D721Med (cell line): Measurements from ENCODE around the gene GNAL.

Experiments
- DNase-seq: peaks from one replicate; pipeline ENCODE4 v3.0.0; 2011; ENCODE audit warnings: low spot score; ENCODE audit not compliant: insufficient read length
- FAIRE-seq: peaks from 2 replicates; lab custom pipeline; 2011; peaks lifted over from hg19 to GRCh38; lab: Jason Lieb, UNC
- CTCF ChIP-seq: IDR thresholded peaks from 2 replicates; pipeline ENCODE4 v1.5.1; 2012; ENCODE audit warnings: mild to moderate bottlenecking, control low read depth; ENCODE audit not compliant: insufficient read depth; ENCODE audit errors: missing control alignments

GNAL gene

GRCh38 chr18:11801573-11801972, 112.5 kb downstream of the GNAL start:
- DNase-seq: no peak
- no peak for FAIRE-seq
- TF ChIP-seq CTCF: no peak

- FAIRE-seq: no peak
- no peak for DNase-seq
- TF ChIP-seq CTCF: no peak
Observed at GRCh38 chr18:11802158-11802557, 113.1 kb downstream of the GNAL start.

- no peak for TF ChIP-seq CTCF
- FAIRE-seq (no peak), DNase-seq (no peak)
Observed at GRCh38 chr18:11802586-11802985, 113.5 kb downstream of the GNAL start.

- DNase-seq (no peak), FAIRE-seq (no peak)
- no peak for TF ChIP-seq CTCF
Observed at GRCh38 chr18:11807233-11807632, 118.2 kb downstream of the GNAL start.

- FAIRE-seq (no peak), DNase-seq (no peak)
- TF ChIP-seq CTCF: no peak
Observed at GRCh38 chr18:11808001-11808855, 119.2 kb downstream of the GNAL start.

- FAIRE-seq (no peak), DNase-seq (no peak)
Observed at GRCh38 chr18:11809895-11810294, 120.8 kb downstream of the GNAL start.

More at GRCh38 chr18:11809895-11810294, 120.8 kb downstream of the GNAL start:
- no peak for TF ChIP-seq CTCF
